ENCODE measurements around the gene ATF1. TPM values are rescaled to one million over a fixed set of nuclear protein-coding genes. Genes with fewer than 3 reads are reported as not detected.

ATF1 gene
- polyA plus RNA-seq, 1 of the 3 experiments (the other 2 are of a cell fraction), result 34.2 TPM

DNA sequence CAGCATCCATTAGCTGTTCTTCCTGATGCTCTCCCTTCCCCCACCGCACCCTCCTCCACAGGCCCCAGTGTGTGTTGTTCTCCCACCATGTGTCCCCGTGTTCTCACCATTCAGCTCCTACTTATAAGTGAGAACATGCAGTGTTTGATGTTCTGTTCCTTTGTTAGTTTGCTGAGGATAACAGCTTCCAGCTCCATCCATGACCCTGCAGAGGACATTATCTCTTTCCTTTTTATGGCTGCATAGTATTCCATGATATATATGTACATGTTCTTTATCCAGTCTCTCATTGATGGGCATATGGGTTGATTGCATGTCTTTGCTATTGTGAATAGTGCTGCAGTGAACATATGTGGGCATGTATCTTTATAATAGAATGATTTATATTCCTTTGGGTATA, 9.0 kb downstream of the ATF1 start:
- Histone ChIP-seq H3K4me2 (no peak overlapping the region), H3K79me2 (ENCODE audit: insufficient read depth) (peaks cover 92% of the 10 kb centered on the region), H3K9me2 (no peaks in the 10 kb centered on the region), H3K4me1 (ENCODE audit: control insufficient read depth in 1 of 2, insufficient read depth in 2 of 2, low read depth in 1 of 2, low read length in 1 of 2) (no peaks in the 10 kb centered on the region; a peak in 1 of 4 replicates), H3K9me3 (no peaks in the 10 kb centered on the region), H3F3A (replicated peaks; ENCODE audit: insufficient read depth) (no peaks in the 10 kb centered on the region), H3K27me3 (ENCODE audit: insufficient read depth) (no peaks in the 10 kb centered on the region), H3K9ac (no peak overlapping the region), H3K4me3 (ENCODE audit: low read depth in 2 of 2, low read length in 1 of 2) (no peak overlapping the region), H3K36me3 (replicated peaks in 1 of 2; ENCODE audit: control insufficient read depth in 1 of 2, insufficient read depth in 2 of 2, low read length in 1 of 2) (peaks cover 0 to 21% of the 10 kb centered on the region in 2 experiments), H3K27ac (ENCODE audit: low read depth in 2 of 2, low read length in 1 of 2) (no peak overlapping the region), H2AFZ (ENCODE audit: low read depth) (no peak overlapping the region), H4K20me1 (ENCODE audit: insufficient read depth) (peaks cover 9% of the 10 kb centered on the region; the same call in 1 of the 2 replicates)
- CTCF ChIA-PET, result no interaction called here
- no peak for TF ChIP-seq TAF1 (IDR thresholded peaks at IDR 0.05; ENCODE audit: borderline replicate concordance, low read depth, low read length)
- POLR2A ChIA-PET, result no interaction called here
- DNase-seq, result no peak
- 97% methylated on average over 2 of the region's 2 CpGs for WGBS (ENCODE audit: low lambda C conversion rate)

DNA sequence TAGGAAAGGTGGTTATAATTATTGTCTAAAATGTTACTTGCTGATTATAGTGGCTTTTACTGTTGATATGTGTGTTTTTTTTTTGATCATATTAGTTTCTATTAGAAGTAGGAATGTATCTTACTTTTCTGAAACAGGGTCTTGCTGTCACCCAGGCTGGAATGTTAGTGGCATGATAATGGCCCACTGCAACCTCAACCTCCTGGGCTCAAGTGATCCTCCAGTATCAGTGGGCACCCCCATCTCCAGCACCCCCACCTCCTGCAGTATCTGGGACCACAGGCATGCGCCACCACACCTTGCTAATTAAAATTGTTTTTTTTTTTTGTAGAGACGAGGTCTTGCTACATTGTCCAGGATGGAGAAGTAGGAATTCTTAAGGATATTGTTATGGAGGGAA, 11.3 kb downstream of the ATF1 start:
- CTCF ChIA-PET, result interaction anchor here (3.2 kb wide), 1 partner anchor 10 kb away, joined by 19 read pairs; no protein-coding TSS in a partner anchor
- peaks cover 91% of the 10 kb centered on the region for H3K79me2 ChIP-seq (ENCODE audit: insufficient read depth)
- POLR2A ChIA-PET, result no interaction called here

More for the DNA sequence above, 11.3 kb downstream of the ATF1 start:
- H3K36me3 ChIP-seq (replicated peaks in 1 of 2; ENCODE audit: control insufficient read depth in 1 of 2, insufficient read depth in 2 of 2, low read length in 1 of 2), result peaks cover 0 to 21% of the 10 kb centered on the region in 2 experiments
- DNase-seq, result no peak
- H3K9ac ChIP-seq, result no peak overlapping the region
- H4K20me1 ChIP-seq (ENCODE audit: insufficient read depth), result peaks cover 9% of the 10 kb centered on the region; the same call in 1 of the 2 replicates
- H3K9me3 ChIP-seq, result no peaks in the 10 kb centered on the region
- no peak overlapping the region for H3K27ac ChIP-seq (ENCODE audit: low read depth in 2 of 2, low read length in 1 of 2)
- no peak overlapping the region for H2AFZ ChIP-seq (ENCODE audit: low read depth)
- WGBS (ENCODE audit: low lambda C conversion rate), result 94% methylated on average over 2 of the region's 2 CpGs
- no peaks in the 10 kb centered on the region for H3K27me3 ChIP-seq (ENCODE audit: insufficient read depth)
- H3K4me3 ChIP-seq (ENCODE audit: low read depth in 2 of 2, low read length in 1 of 2), result no peak overlapping the region
- TF ChIP-seq, protein P1, sequence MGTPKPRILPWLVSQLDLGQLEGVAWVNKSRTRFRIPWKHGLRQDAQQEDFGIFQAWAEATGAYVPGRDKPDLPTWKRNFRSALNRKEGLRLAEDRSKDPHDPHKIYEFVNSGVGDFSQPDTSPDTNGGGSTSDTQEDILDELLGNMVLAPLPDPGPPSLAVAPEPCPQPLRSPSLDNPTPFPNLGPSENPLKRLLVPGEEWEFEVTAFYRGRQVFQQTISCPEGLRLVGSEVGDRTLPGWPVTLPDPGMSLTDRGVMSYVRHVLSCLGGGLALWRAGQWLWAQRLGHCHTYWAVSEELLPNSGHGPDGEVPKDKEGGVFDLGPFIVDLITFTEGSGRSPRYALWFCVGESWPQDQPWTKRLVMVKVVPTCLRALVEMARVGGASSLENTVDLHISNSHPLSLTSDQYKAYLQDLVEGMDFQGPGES (IDR thresholded peaks at IDR 0.05; ENCODE audit: low read depth, low read length), result no peak
- no peak for TF ChIP-seq RCOR1 (IDR thresholded peaks at IDR 0.05; ENCODE audit: low read length)
- TF ChIP-seq TAF1 (IDR thresholded peaks at IDR 0.05; ENCODE audit: borderline replicate concordance, low read depth, low read length), result no peak
- TF ChIP-seq, protein P2, sequence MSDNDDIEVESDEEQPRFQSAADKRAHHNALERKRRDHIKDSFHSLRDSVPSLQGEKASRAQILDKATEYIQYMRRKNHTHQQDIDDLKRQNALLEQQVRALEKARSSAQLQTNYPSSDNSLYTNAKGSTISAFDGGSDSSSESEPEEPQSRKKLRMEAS (IDR thresholded peaks at IDR 0.05; ENCODE audit: low read depth), result no peak
- TF ChIP-seq, protein P3, sequence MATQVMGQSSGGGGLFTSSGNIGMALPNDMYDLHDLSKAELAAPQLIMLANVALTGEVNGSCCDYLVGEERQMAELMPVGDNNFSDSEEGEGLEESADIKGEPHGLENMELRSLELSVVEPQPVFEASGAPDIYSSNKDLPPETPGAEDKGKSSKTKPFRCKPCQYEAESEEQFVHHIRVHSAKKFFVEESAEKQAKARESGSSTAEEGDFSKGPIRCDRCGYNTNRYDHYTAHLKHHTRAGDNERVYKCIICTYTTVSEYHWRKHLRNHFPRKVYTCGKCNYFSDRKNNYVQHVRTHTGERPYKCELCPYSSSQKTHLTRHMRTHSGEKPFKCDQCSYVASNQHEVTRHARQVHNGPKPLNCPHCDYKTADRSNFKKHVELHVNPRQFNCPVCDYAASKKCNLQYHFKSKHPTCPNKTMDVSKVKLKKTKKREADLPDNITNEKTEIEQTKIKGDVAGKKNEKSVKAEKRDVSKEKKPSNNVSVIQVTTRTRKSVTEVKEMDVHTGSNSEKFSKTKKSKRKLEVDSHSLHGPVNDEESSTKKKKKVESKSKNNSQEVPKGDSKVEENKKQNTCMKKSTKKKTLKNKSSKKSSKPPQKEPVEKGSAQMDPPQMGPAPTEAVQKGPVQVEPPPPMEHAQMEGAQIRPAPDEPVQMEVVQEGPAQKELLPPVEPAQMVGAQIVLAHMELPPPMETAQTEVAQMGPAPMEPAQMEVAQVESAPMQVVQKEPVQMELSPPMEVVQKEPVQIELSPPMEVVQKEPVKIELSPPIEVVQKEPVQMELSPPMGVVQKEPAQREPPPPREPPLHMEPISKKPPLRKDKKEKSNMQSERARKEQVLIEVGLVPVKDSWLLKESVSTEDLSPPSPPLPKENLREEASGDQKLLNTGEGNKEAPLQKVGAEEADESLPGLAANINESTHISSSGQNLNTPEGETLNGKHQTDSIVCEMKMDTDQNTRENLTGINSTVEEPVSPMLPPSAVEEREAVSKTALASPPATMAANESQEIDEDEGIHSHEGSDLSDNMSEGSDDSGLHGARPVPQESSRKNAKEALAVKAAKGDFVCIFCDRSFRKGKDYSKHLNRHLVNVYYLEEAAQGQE (IDR thresholded peaks at IDR 0.05; ENCODE audit: low read depth, low read length), result no peak
- H3K9me2 ChIP-seq, result no peaks in the 10 kb centered on the region
- no peaks in the 10 kb centered on the region for H3F3A ChIP-seq (replicated peaks; ENCODE audit: insufficient read depth)
- H3K4me1 ChIP-seq (ENCODE audit: control insufficient read depth in 1 of 2, insufficient read depth in 2 of 2, low read depth in 1 of 2, low read length in 1 of 2), result no peaks in the 10 kb centered on the region
- no peak overlapping the region for H3K4me2 ChIP-seq
